ENCODE data around the gene ZNF562.

DNA sequence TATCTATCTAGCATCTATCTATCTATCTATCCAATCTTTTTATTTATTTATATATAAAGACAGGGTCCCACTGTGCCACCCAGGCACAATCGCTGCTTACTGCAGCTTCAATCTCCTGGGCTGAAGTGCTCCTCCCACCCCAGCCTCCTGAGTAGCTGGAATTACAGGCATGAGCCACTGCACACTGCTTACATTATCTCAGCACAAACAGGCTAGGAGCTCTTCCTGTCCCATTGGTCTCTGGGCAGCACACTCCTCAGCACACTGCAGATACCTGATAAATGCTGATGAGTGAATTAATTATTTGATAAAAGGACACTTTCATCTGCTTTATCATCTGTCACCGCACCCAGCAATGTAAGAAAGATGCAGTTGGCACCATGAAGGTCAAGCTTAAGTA is 16.1 kb downstream of the ZNF562 start:
- TF ChIP-seq, protein P1, sequence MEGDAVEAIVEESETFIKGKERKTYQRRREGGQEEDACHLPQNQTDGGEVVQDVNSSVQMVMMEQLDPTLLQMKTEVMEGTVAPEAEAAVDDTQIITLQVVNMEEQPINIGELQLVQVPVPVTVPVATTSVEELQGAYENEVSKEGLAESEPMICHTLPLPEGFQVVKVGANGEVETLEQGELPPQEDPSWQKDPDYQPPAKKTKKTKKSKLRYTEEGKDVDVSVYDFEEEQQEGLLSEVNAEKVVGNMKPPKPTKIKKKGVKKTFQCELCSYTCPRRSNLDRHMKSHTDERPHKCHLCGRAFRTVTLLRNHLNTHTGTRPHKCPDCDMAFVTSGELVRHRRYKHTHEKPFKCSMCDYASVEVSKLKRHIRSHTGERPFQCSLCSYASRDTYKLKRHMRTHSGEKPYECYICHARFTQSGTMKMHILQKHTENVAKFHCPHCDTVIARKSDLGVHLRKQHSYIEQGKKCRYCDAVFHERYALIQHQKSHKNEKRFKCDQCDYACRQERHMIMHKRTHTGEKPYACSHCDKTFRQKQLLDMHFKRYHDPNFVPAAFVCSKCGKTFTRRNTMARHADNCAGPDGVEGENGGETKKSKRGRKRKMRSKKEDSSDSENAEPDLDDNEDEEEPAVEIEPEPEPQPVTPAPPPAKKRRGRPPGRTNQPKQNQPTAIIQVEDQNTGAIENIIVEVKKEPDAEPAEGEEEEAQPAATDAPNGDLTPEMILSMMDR (IDR thresholded peaks at IDR 0.05), result no peak
- no peak for TF ChIP-seq POLR2AphosphoS5 (IDR thresholded peaks at IDR 0.05)
- TF ChIP-seq POLR2A (IDR thresholded peaks at IDR 0.05), result no peak
